Uterus (tissue), 2 donors: ENCODE measurements around the gene CAB39.

Experiments used
- POLR2A ChIP-seq, 2 donors: fragments of 450-650 bp; IDR thresholded peaks; one replicate each; pipeline ENCODE4 v1.6.1; 2016; ENCODE audit warnings: antibody characterized with exemption in 2 of 2, mild to moderate bottlenecking in 1 of 2, moderate library complexity in 1 of 2
- TF ChIP-seq, protein P1 (sequence below), 4 experiments: fragments of 200-600 bp in 2 of 4; fragments of 450-650 bp in 2 of 4; sonication (generic) in 2 of 4; IDR thresholded peaks; one replicate each; pipeline ENCODE4 v1.5.1; 2016 to 2019; ENCODE audit warnings: antibody characterized with exemption in 4 of 4, mild to moderate bottlenecking in 2 of 4, moderate library complexity in 1 of 4

DNA sequence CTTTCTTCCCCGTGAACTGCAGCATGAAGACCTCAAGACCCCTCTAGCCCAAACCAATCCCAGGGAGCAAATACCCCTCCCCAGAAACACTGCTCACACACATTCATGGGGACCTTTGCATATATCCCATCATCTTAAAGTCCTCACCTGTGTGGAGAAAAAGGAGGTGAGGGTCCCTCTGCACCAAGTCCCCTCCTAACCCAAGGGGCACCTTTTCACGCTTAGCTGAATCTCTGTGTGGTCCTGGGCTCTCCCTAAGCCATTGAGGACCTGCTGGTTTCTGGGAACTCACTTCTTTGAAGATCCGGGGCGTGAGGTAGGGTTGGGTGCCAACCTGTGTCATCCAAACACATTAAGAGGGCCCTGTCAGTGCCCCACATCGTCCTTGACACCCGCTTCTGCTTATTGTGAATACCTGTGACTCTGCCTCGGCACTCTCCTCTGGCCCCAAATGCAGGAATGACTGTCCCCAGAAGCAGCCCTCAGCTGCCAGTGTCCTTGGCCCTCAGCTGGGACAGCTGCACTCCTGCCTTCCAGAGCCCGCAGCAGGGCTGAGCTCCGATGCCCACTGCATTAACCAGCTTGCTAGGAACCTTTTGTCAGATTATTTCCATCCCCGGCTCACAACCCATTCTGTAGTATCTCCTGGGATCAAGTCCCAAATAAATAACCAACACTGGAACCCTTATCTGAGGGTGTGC lies 110.8 kb downstream of the CAB39 start:
- TF ChIP-seq, protein P1, sequence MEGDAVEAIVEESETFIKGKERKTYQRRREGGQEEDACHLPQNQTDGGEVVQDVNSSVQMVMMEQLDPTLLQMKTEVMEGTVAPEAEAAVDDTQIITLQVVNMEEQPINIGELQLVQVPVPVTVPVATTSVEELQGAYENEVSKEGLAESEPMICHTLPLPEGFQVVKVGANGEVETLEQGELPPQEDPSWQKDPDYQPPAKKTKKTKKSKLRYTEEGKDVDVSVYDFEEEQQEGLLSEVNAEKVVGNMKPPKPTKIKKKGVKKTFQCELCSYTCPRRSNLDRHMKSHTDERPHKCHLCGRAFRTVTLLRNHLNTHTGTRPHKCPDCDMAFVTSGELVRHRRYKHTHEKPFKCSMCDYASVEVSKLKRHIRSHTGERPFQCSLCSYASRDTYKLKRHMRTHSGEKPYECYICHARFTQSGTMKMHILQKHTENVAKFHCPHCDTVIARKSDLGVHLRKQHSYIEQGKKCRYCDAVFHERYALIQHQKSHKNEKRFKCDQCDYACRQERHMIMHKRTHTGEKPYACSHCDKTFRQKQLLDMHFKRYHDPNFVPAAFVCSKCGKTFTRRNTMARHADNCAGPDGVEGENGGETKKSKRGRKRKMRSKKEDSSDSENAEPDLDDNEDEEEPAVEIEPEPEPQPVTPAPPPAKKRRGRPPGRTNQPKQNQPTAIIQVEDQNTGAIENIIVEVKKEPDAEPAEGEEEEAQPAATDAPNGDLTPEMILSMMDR (IDR thresholded peaks at IDR 0.05) = no peak
- TF ChIP-seq POLR2A (IDR thresholded peaks at IDR 0.05) = no peak
